ENCODE data around the gene SEMA3A.
"Not testable (repeated sequence)": the region's sequence is repeated elsewhere in the genome, so short reads cannot be mapped to it uniquely, and the experiment has no call there.

SEMA3A gene

DNA sequence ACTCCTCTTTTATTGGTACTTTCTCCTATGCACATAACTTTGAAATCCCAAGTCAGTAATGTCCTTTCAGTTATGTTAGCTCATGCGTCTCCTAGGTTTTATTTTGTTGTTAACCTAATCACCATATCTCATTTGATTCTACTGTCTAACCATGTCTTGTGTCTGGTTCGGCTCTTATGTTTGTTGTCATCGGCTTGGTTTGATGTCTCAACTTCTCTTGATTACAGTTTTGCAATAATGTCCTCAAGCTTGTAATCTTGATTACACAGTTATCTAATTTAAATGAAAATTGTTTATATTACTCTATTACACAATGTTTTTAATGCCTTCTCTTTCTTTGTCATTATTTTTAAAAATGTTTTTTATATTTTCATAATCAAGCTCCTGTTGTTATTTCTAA lies 35.9 kb upstream of the SEMA3A start:
- FAIRE-seq (no peak), DNase-seq (ENCODE audit: insufficient read length, low spot score) (no peak)
- TF ChIP-seq, protein P1, sequence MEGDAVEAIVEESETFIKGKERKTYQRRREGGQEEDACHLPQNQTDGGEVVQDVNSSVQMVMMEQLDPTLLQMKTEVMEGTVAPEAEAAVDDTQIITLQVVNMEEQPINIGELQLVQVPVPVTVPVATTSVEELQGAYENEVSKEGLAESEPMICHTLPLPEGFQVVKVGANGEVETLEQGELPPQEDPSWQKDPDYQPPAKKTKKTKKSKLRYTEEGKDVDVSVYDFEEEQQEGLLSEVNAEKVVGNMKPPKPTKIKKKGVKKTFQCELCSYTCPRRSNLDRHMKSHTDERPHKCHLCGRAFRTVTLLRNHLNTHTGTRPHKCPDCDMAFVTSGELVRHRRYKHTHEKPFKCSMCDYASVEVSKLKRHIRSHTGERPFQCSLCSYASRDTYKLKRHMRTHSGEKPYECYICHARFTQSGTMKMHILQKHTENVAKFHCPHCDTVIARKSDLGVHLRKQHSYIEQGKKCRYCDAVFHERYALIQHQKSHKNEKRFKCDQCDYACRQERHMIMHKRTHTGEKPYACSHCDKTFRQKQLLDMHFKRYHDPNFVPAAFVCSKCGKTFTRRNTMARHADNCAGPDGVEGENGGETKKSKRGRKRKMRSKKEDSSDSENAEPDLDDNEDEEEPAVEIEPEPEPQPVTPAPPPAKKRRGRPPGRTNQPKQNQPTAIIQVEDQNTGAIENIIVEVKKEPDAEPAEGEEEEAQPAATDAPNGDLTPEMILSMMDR (IDR thresholded peaks at IDR 0.05; ENCODE audit: insufficient read depth, missing control alignments) = no peak

DNA sequence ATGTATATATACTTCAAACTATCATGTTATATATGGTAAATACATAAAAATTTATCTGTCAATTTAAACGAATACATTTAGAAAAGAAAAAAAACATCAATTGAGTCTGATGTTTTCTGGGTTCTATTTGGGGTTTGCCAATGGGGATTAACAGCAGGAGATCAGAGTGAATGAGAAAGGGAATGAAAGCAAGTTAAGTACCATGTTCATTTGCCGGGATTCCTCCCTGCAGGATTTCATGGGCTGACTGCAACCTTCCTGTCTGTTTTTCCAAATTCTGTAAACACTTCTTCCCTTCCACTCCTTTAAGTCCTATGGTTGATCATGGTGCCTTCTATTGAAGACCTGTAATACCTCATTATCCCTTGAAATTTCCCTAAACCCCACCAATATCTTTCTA lies 33.9 kb upstream of the SEMA3A start:
- no peak for DNase-seq (ENCODE audit: insufficient read length, low spot score)
- TF ChIP-seq, protein P1 (IDR thresholded peaks at IDR 0.05; ENCODE audit: insufficient read depth, missing control alignments) = no peak
- FAIRE-seq = no peak

DNA sequence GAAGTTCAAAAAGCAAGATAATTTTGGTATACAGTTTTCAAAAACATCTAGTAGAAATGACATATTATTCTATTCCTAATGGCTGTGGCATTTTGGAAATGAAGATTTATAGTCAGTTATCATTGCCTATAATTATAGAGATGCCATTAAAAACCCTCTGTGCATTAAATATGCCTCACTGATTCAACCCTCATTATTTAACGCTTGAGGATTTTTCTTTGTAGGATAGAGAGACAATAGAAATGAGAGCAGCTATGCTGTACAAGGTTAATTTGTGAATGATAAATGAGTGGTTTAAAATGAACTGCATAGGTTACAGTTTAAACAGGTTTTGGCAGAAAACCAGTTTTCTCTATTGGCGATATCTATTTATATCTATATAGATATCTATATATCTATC lies 32.2 kb upstream of the SEMA3A start:
- FAIRE-seq (no peak), DNase-seq (ENCODE audit: insufficient read length, low spot score) (no peak)
- TF ChIP-seq, protein P1 (IDR thresholded peaks at IDR 0.05; ENCODE audit: insufficient read depth, missing control alignments) = no peak

DNA sequence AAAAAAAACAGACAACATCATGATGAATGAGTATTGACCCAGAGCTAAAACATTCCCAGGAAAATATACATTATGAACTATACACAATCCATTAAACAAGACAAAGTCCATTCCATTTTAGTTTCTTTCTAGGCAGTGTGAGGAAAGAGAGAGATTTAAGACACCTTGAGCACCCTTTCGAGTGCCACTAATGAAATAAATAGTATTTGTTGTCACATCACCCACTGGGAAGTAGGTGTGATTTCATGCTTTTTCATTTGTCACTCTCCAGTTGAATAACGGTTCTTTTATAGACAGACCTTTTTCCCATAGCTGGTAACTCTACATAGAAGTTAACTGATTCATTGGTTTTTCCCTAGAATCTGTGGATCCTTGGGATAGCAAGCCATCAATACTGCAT lies 29.9 kb upstream of the SEMA3A start:
- DNase-seq (ENCODE audit: insufficient read length, low spot score) (no peak), FAIRE-seq (no peak)
- TF ChIP-seq, protein P1 (IDR thresholded peaks at IDR 0.05; ENCODE audit: insufficient read depth, missing control alignments) = no peak

DNA sequence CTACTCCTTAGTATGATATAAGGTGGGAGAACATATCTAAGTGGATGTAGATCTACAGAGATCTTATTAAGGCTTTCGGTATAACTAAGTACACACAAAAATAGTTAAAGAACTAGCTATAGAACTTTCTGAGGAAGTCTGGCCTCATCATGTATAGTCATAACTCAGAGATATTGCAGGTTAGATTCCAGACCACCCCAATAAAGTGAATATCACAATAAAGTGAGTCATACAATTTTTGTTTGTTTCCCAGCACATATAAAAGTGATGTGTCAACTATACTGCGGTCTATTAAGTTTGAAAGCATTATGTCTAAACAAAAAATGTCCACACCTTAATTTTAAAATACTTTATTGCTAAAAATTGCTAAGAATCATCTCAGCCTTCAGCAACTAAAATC lies 24.7 kb upstream of the SEMA3A start:
- FAIRE-seq (no peak), DNase-seq (ENCODE audit: insufficient read length, low spot score) (no peak)
- TF ChIP-seq, protein P1 (IDR thresholded peaks at IDR 0.05; ENCODE audit: insufficient read depth, missing control alignments) = no peak

DNA sequence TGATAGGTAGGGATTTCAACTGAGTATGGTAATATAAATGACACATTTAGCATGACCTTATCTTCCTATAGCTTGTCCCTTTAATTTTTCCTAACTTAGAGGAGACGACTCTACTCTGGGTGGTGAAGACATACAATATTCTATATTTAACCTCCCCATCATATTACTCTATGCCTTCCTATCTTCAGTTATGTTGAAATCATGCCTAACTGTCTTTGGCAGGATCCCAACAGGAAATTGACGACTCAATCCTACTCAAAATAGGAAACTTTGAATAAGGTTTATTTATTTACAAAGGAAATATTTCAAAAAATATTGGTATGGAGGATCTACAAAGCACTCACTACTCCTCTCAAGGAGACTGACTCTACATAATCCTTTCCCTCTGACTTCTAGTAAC lies 24.1 kb upstream of the SEMA3A start:
- TF ChIP-seq, protein P1 (IDR thresholded peaks at IDR 0.05; ENCODE audit: insufficient read depth, missing control alignments) = no peak
- FAIRE-seq (no peak), DNase-seq (ENCODE audit: insufficient read length, low spot score) (no peak)

DNA sequence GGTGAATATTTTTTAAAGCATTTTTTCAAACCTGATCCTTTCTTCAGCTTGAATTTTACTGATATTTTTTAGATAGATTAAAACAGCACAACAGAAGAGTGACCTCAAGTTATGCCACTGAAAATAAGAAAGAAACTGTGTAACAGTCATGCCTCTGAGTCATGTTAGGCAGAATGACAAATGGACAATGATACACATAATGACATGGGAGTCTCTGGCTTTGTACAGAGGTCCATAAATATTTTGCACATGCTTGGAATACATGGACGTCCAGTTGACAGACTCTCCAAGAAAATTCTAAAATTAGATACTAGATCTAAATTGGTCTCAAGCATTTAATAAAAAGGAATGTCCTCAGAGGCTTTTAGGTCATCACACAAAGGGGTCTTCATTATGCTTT lies 21.9 kb upstream of the SEMA3A start:
- TF ChIP-seq, protein P1 (IDR thresholded peaks at IDR 0.05; ENCODE audit: insufficient read depth, missing control alignments) = no peak
- FAIRE-seq = no peak

DNA sequence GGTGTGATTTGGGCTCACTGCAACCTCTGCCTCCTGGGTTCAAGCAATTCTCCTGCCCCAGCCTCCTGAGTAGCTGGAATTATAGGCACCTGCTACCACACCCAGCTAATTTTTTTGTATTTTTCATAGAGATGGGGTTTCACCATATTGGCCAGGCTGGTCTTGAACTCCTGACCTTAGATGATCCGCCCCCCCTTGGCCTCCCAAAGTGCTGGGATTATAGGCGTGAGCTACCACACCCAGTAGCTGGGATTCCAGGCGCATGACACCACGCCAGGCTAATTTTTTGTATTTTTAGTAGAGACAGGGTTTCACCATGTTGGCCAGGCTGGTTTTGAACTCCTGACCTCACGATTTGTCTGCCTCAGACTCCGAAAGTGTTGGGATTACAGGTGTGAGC lies 20.2 kb upstream of the SEMA3A start:
- not testable (repeated sequence) for FAIRE-seq; DNase-seq (ENCODE audit: insufficient read length, low spot score)

More for the DNA sequence above, 21.9 kb upstream of the SEMA3A start:
- no peak for DNase-seq (ENCODE audit: insufficient read length, low spot score)

Measured in D721Med (cell line).